Measurements from ENCODE around the gene NUP62. TPM values are rescaled to one million over a fixed set of nuclear protein-coding genes. Genes with fewer than 3 reads are reported as not detected.
A peak's percentile ranks its signal among the peaks of the same experiment; 100 is the strongest.

NUP62 gene
- total and polyA plus RNA-seq, 10 donors, result 17.3 to 60.9 (median 46.1) TPM

GRCh38 chr19:49977076-49977475 is 47.8 kb upstream of the NUP62 start:
- peaks cover 0 to 96% (median 45%) of the 10 kb centered on the region in 6 donors for H3K36me3 ChIP-seq
- H3K4me1 ChIP-seq, result peaks cover 0 to 16% (median under 1%) of the 10 kb centered on the region in 6 donors
- no peak overlapping the region for H3K27ac ChIP-seq
- TF ChIP-seq POLR2A (IDR thresholded peaks at IDR 0.05) (no peak), POLR2AphosphoS5 (IDR thresholded peaks at IDR 0.05) (peak in 1 of 3 donors; percentile 8)
- DNase-seq, result no peak
- H3K4me3 ChIP-seq, result no peak overlapping the region
- intact Hi-C loops (cut with DNase I; ENCODE audit: low total_unique reads), result no loop called here
- 87 to 95% (median 90%) methylated on average over 13 of the region's 13 CpGs for WGBS, 5 donors
- no peaks in the 10 kb centered on the region for H3K27me3 ChIP-seq (replicated peaks in 1 of 7)
- no peaks in the 10 kb centered on the region for H3K9me3 ChIP-seq

- Histone ChIP-seq H3K27me3 (replicated peaks in 1 of 7) (no peaks in the 10 kb centered on the region), H3K9me3 (no peaks in the 10 kb centered on the region), H3K4me3 (no peak overlapping the region), H3K27ac (no peak overlapping the region), H3K4me1 (peaks cover 0 to 19% (median 3%) of the 10 kb centered on the region in 6 donors), H3K36me3 (peaks cover 0 to 91% (median 39%) of the 10 kb centered on the region in 6 donors)
- 85 to 90% (median 88%) methylated on average over 3 of the region's 3 CpGs for WGBS, 5 donors
- intact Hi-C loops (cut with DNase I; ENCODE audit: low total_unique reads), result no loop called here
- no peak for DNase-seq
- no peak for TF ChIP-seq CTCF (IDR thresholded peaks at IDR 0.05 in 8 of 11, conservative IDR thresholded peaks at IDR 0.05 in 3 of 11)
- no peak for TF ChIP-seq POLR2AphosphoS5 (IDR thresholded peaks at IDR 0.05)
- no peak for TF ChIP-seq POLR2A (IDR thresholded peaks at IDR 0.05)
Observed at GRCh38 chr19:49976496-49976895, 47.2 kb upstream of the NUP62 start.

- intact Hi-C loops (cut with DNase I; ENCODE audit: low total_unique reads), result no loop called here
- no peaks in the 10 kb centered on the region for H3K27me3 ChIP-seq (replicated peaks in 1 of 7)
- no peak overlapping the region for H3K27ac ChIP-seq
- H3K4me3 ChIP-seq, result no peak overlapping the region
- WGBS, 5 donors, result 88 to 98% (median 93%) methylated on average over 4 to 7 of the region's 7 CpGs
- no peak for DNase-seq
- no peaks in the 10 kb centered on the region for H3K9me3 ChIP-seq
- peaks cover 0 to 19% (median 3%) of the 10 kb centered on the region in 6 donors for H3K4me1 ChIP-seq
- peaks cover 0 to 77% (median 35%) of the 10 kb centered on the region in 6 donors for H3K36me3 ChIP-seq
- TF ChIP-seq CTCF (IDR thresholded peaks at IDR 0.05 in 8 of 11, conservative IDR thresholded peaks at IDR 0.05 in 3 of 11) (no peak), POLR2AphosphoS5 (IDR thresholded peaks at IDR 0.05) (peak in 2 of 3 donors; percentile 37 to 50)
Observed at GRCh38 chr19:49975051-49975450, 45.7 kb upstream of the NUP62 start.

- intact Hi-C loops (cut with DNase I; ENCODE audit: low total_unique reads), result no loop called here
- Histone ChIP-seq H3K4me1 (peaks cover 0 to 21% (median 3%) of the 10 kb centered on the region in 6 donors), H3K27ac (no peak overlapping the region), H3K36me3 (peaks cover 0 to 66% (median 32%) of the 10 kb centered on the region in 6 donors), H3K9me3 (no peaks in the 10 kb centered on the region), H3K4me3 (no peak overlapping the region), H3K27me3 (replicated peaks in 1 of 7) (peaks cover 0 to 4% (median 0%) of the 10 kb centered on the region in 7 donors)
- TF ChIP-seq CTCF (IDR thresholded peaks at IDR 0.05 in 8 of 11, conservative IDR thresholded peaks at IDR 0.05 in 3 of 11) (no peak), POLR2A (IDR thresholded peaks at IDR 0.05) (no peak), POLR2AphosphoS5 (IDR thresholded peaks at IDR 0.05) (peak; percentile 58 to 67 (median 62))
- no peak for DNase-seq
- WGBS, 5 donors, result 63 to 85% (median 68%) methylated on average over 11 to 18 of the region's 18 CpGs
Observed at GRCh38 chr19:49973987-49974386, 44.7 kb upstream of the NUP62 start.

All from spleen (tissue), 11 donors.